HG02623 (cell line): ENCODE measurements around the gene UQCC5.
A peak's percentile ranks its signal among the peaks of the same experiment; 100 is the strongest.

Experiments used
- ATAC-seq: cut with Tn5 transposase; IDR thresholded peaks from one replicate; pipeline ENCODE4 v1.9.1; 2021; ENCODE audit warnings: moderate library complexity; ENCODE audit not compliant: unreplicated experiment

UQCC5 gene

GRCh38 chr3:52536369-52537164 lies at the start of gene UQCC5:
Gene UQCC5, plus strand, starts transcription at chr3:52536605. Its CDS starts 151 bp downstream, at chr3:52536756.
- peak; percentile 81 for ATAC-seq

- ATAC-seq = no peak
Measured at GRCh38 chr3:52487050-52487787, 49.2 kb upstream of the UQCC5 start.

- ATAC-seq = no peak
Measured at GRCh38 chr3:52487788-52488691, 48.4 kb upstream of the UQCC5 start.

GRCh38 chr3:52488746-52489145 lies 47.7 kb upstream of the UQCC5 start:
- no peak for ATAC-seq

- ATAC-seq = no peak
Measured at GRCh38 chr3:52489453-52489852, 47.0 kb upstream of the UQCC5 start.

- no peak for ATAC-seq
Measured at GRCh38 chr3:52490035-52490938, 46.1 kb upstream of the UQCC5 start.

GRCh38 chr3:52490939-52491526 lies 45.4 kb upstream of the UQCC5 start:
- ATAC-seq = no peak

GRCh38 chr3:52492059-52492458 lies 44.3 kb upstream of the UQCC5 start:
- ATAC-seq = no peak

- ATAC-seq = no peak
Measured at GRCh38 chr3:52493232-52494017, 43.0 kb upstream of the UQCC5 start.

GRCh38 chr3:52494445-52494844 lies 42.0 kb upstream of the UQCC5 start:
- no peak for ATAC-seq

- no peak for ATAC-seq
Measured at GRCh38 chr3:52494886-52495495, 41.4 kb upstream of the UQCC5 start, which contains the start of gene STAB1. Gene STAB1, plus strand, starts transcription at chr3:52495338. Its CDS starts 76 bp downstream, at chr3:52495414.

GRCh38 chr3:52495777-52496602 lies 40.4 kb upstream of the UQCC5 start:
- ATAC-seq = no peak

- no peak for ATAC-seq
Measured at GRCh38 chr3:52498137-52499054, 38.0 kb upstream of the UQCC5 start.

- no peak for ATAC-seq
Measured at GRCh38 chr3:52501046-52501445, 35.4 kb upstream of the UQCC5 start.

- ATAC-seq = no peak
Measured at GRCh38 chr3:52502001-52502400, 34.4 kb upstream of the UQCC5 start.

- no peak for ATAC-seq
Measured at GRCh38 chr3:52502808-52503350, 33.5 kb upstream of the UQCC5 start.
